LNCaP clone FGC (cell line): Measurements from ENCODE around the gene SLC24A5.

Source experiments
- DNase-seq: peaks from one replicate; pipeline ENCODE4 v3.0.0-alpha.2; 2011; ENCODE audit warnings: low read depth
- H3K4me3 ChIP-seq: 2 replicates; pipeline ENCODE4 v1.5.1; 2011; ENCODE audit warnings: mild to moderate bottlenecking, low read depth, low read length, control low read depth
- TF ChIP-seq, protein P1 (sequence below): IDR thresholded peaks from 2 replicates; pipeline ENCODE4 v1.5.1; 2012; ENCODE audit warnings: mild to moderate bottlenecking; ENCODE audit not compliant: control insufficient read depth, insufficient read depth; ENCODE audit errors: extremely low read depth

Gene SLC24A5

DNA sequence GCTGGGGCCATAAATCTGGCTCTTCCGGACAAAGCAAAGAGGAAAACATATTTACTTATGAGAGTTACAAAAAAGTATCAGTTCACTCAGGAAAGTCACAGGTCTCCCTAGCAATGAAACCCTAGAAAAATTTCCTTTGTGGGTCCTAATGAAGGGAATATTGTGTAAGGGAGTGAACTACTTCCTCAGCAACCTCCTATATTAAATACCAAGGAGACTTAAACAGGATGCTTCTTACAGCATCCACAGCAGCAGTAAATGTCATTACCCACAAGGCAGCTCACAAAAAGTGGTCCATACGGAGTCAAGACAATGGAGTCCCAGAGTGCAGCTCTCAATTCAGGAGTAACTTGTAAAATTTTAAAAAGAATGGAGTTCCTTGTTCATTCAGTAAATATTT, 14.9 kb upstream of the SLC24A5 start:
- TF ChIP-seq, protein P1, sequence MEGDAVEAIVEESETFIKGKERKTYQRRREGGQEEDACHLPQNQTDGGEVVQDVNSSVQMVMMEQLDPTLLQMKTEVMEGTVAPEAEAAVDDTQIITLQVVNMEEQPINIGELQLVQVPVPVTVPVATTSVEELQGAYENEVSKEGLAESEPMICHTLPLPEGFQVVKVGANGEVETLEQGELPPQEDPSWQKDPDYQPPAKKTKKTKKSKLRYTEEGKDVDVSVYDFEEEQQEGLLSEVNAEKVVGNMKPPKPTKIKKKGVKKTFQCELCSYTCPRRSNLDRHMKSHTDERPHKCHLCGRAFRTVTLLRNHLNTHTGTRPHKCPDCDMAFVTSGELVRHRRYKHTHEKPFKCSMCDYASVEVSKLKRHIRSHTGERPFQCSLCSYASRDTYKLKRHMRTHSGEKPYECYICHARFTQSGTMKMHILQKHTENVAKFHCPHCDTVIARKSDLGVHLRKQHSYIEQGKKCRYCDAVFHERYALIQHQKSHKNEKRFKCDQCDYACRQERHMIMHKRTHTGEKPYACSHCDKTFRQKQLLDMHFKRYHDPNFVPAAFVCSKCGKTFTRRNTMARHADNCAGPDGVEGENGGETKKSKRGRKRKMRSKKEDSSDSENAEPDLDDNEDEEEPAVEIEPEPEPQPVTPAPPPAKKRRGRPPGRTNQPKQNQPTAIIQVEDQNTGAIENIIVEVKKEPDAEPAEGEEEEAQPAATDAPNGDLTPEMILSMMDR = no peak
- no peak overlapping the region for H3K4me3 ChIP-seq
- DNase-seq = no peak

DNA sequence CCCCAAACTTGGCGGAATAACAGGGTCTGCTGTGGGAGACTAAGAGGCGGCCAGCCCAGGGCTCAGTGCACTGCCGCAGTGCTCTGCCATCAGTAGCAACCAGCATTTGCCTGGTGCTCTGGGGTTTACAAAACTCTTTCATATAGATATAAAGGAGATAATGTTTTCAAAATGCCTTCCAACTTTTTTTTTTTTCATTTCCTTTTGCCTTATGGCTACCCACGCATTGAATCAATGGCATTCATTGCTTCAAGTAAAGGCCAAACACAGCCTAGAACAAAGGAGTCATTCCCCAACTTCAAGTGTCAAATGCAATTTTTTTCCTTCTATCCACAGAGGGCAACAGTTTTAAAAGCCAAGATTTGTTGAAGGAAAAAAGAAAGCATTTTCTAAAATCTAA, 11.6 kb upstream of the SLC24A5 start:
- no peak for DNase-seq
- no peak overlapping the region for H3K4me3 ChIP-seq
- TF ChIP-seq, protein P1 = no peak

DNA sequence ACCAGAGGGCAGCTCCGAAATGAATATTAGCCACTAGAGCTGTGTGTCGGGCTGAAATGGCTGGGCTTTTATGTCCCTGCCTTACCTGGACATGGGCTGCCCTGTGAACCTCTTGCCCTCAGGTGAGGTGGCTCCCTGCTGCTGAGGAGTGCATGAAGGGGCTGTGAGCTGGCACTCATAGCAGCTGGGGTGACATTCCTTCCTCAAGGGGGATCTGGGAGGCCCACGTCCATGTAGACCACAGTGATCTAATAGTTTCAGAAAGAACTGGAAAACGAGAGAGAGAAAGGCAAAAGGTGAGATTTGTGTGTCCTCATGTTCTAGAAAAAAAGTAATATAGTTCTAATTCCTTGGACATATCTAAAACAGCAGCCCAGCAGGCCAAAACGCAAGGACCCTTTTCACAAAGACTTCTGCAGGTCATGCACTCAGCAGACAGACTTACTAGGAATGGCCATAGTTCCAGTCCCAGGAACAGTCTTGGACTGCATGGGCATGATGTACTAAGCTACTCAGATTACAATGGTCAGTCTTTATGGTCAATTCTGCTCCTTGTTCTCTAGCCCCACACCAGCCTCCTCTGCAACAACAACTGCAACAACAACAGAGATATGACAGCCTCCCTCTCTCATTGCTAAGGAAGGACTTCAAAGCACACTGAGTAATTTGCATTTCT, 10.8 kb upstream of the SLC24A5 start:
- no peak for DNase-seq
- no peak overlapping the region for H3K4me3 ChIP-seq
- TF ChIP-seq, protein P1 = no peak

DNA sequence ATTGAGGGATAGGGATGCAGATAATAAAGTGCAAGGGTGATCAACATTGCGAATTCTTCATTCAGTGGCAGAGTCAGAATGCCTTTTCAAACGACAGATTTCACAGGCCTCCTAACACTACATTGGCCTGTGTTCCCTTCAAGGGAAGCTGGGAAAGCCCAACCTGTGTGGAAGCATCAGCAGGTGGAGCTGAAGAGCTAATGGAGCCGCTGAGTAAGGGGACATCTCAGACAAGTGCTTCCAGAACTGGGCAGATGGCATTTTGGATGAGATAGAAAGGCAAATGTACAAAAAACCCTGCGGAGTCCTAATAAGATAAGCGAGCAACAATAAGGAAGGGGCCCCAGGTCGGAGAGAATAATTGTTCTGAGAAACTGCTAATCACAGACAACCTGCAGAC, 8.5 kb upstream of the SLC24A5 start:
- TF ChIP-seq, protein P1 = peak; percentile 86
- DNase-seq = peak; percentile 15

DNA sequence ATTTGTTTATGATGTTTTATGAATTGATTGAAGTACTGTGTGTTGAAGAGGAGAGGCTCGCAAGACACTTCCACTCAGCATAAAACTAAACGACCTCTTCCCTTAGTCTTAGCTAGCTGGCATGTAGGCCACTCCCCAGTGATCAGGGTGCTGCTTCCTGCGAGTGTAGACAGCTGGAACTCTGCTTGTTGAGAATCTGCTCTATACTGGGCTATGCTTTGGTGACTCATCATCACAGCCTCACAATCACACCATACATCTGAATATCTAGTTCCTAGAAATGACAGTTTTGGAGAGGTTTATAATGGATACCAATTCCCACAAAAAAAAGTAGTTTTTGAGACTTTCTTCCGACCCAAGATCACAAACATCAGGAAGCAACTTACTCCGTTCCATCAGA, 1.5 kb upstream of the SLC24A5 start:
- TF ChIP-seq, protein P1 = no peak
- H3K4me3 ChIP-seq = no peak overlapping the region
- DNase-seq = no peak

More for the DNA sequence above, 8.5 kb upstream of the SLC24A5 start:
- no peak overlapping the region for H3K4me3 ChIP-seq

DNA sequence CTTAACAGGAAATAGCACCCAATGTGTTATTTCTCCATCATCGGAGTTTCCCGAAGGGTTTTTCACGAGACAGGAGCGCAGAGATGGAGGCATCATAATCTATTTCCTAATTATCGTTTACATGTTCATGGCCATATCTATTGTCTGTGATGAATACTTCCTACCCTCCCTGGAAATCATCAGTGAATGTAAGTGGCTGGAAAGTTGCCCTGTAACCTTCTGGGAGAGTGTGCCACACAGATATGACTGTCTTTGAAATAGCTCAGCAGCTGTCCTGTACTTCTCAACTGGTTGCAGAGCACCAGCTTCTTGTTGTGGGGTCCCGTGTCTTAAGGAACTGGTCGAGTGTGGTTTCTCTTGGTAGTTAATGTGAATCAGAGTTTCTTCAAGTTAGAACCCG, 1.1 kb downstream of the SLC24A5 start:
- TF ChIP-seq, protein P1 = no peak
- H3K4me3 ChIP-seq = no peak overlapping the region
- no peak for DNase-seq
